Measurements from ENCODE around the gene FAM168B.

Gene FAM168B

GRCh38 chr2:131052741-131053263, 40.5 kb downstream of the FAM168B start:
- TF ChIP-seq USF1 (IDR thresholded peaks at IDR 0.05) (no peak), MAX (IDR thresholded peaks at IDR 0.05) (no peak), TEAD4 (IDR thresholded peaks at IDR 0.05) (no peak)

GRCh38 chr2:131050896-131051295, 42.4 kb downstream of the FAM168B start:
- TF ChIP-seq TAF1 (IDR thresholded peaks at IDR 0.05; ENCODE audit: low read depth) (no peak), CEBPB (IDR thresholded peaks at IDR 0.05) (no peak), CREB1 (IDR thresholded peaks at IDR 0.05; ENCODE audit: low read depth) (no peak), FOXM1 (IDR thresholded peaks at IDR 0.05; ENCODE audit: borderline replicate concordance, low read depth) (no peak), REST (IDR thresholded peaks at IDR 0.05; ENCODE audit: low read depth) (no peak), EGR1 (IDR thresholded peaks at IDR 0.05) (no peak), RAD21 (IDR thresholded peaks at IDR 0.05; ENCODE audit: low read depth) (no peak), TEAD4 (IDR thresholded peaks at IDR 0.05) (no peak), EP300 (IDR thresholded peaks at IDR 0.05; ENCODE audit: borderline replicate concordance) (no peak), ZBTB7A (IDR thresholded peaks at IDR 0.05; ENCODE audit: low read depth) (no peak), USF1 (IDR thresholded peaks at IDR 0.05) (no peak), MAX (IDR thresholded peaks at IDR 0.05) (no peak), TCF12 (IDR thresholded peaks at IDR 0.05; ENCODE audit: low read depth) (no peak)

GRCh38 chr2:131049150-131049718, 44.0 kb downstream of the FAM168B start:
- TF ChIP-seq ZBTB7A (IDR thresholded peaks at IDR 0.05; ENCODE audit: low read depth) (no peak), FOXM1 (IDR thresholded peaks at IDR 0.05; ENCODE audit: borderline replicate concordance, low read depth) (no peak), USF1 (IDR thresholded peaks at IDR 0.05) (no peak), NFIC (IDR thresholded peaks at IDR 0.05) (no peak)

GRCh38 chr2:131048641-131049040, 44.6 kb downstream of the FAM168B start:
- TF ChIP-seq REST (IDR thresholded peaks at IDR 0.05; ENCODE audit: low read depth) = no peak
- no peak for TF ChIP-seq TEAD4 (IDR thresholded peaks at IDR 0.05)
- no peak for TF ChIP-seq TCF12 (IDR thresholded peaks at IDR 0.05; ENCODE audit: low read depth)
- no peak for TF ChIP-seq USF1 (IDR thresholded peaks at IDR 0.05)
- TF ChIP-seq EGR1 (IDR thresholded peaks at IDR 0.05) = no peak
- TF ChIP-seq RAD21 (IDR thresholded peaks at IDR 0.05; ENCODE audit: low read depth) = no peak
- TF ChIP-seq NFIC (IDR thresholded peaks at IDR 0.05) = no peak
- no peak for TF ChIP-seq YY1 (IDR thresholded peaks at IDR 0.05; ENCODE audit: low read depth)
- TF ChIP-seq FOXM1 (IDR thresholded peaks at IDR 0.05; ENCODE audit: borderline replicate concordance, low read depth) = no peak
- TF ChIP-seq CREB1 (IDR thresholded peaks at IDR 0.05; ENCODE audit: low read depth) = no peak
- TF ChIP-seq TAF1 (IDR thresholded peaks at IDR 0.05; ENCODE audit: low read depth) = no peak
- no peak for TF ChIP-seq EP300 (IDR thresholded peaks at IDR 0.05; ENCODE audit: borderline replicate concordance)
- no peak for TF ChIP-seq ZBTB7A (IDR thresholded peaks at IDR 0.05; ENCODE audit: low read depth)

- TF ChIP-seq TAF1 (IDR thresholded peaks at IDR 0.05; ENCODE audit: low read depth) (no peak), CREB1 (IDR thresholded peaks at IDR 0.05; ENCODE audit: low read depth) (no peak), EGR1 (IDR thresholded peaks at IDR 0.05) (no peak), MAX (IDR thresholded peaks at IDR 0.05) (no peak), RAD21 (IDR thresholded peaks at IDR 0.05; ENCODE audit: low read depth) (no peak), TCF12 (IDR thresholded peaks at IDR 0.05; ENCODE audit: low read depth) (no peak), ZBTB7A (IDR thresholded peaks at IDR 0.05; ENCODE audit: low read depth) (no peak), USF1 (IDR thresholded peaks at IDR 0.05) (no peak), NFIC (IDR thresholded peaks at IDR 0.05) (no peak), EP300 (IDR thresholded peaks at IDR 0.05; ENCODE audit: borderline replicate concordance) (no peak), TEAD4 (IDR thresholded peaks at IDR 0.05) (no peak), YY1 (IDR thresholded peaks at IDR 0.05; ENCODE audit: low read depth) (no peak), REST (IDR thresholded peaks at IDR 0.05; ENCODE audit: low read depth) (no peak), CEBPB (IDR thresholded peaks at IDR 0.05) (no peak), FOXM1 (IDR thresholded peaks at IDR 0.05; ENCODE audit: borderline replicate concordance, low read depth) (no peak)
Observed at GRCh38 chr2:131047920-131048560, 45.2 kb downstream of the FAM168B start.

Data from Ishikawa (cell line).